SHP77 (cell line): ENCODE data around the gene PIK3CG.
"Not testable (repeated sequence)": the region's sequence is repeated elsewhere in the genome, so short reads cannot be mapped to it uniquely, and the experiment has no call there.

Source experiments
- DNase-seq, 2 experiments: peaks; one replicate each; lab custom pipeline; 2025; lab: John Stamatoyannopoulos, UW

The PIK3CG gene

GRCh38 chr7:106887421-106887820 lies 22.3 kb downstream of the PIK3CG start:
- no peak for DNase-seq

GRCh38 chr7:106888204-106888603 lies 23.1 kb downstream of the PIK3CG start:
- DNase-seq = no peak

GRCh38 chr7:106890952-106891351 lies 25.9 kb downstream of the PIK3CG start:
- DNase-seq = no peak

GRCh38 chr7:106891548-106892410 lies 26.7 kb downstream of the PIK3CG start:
- no peak for DNase-seq

GRCh38 chr7:106893591-106893990 lies 28.5 kb downstream of the PIK3CG start:
- DNase-seq = no peak

GRCh38 chr7:106895246-106895864 lies 30.3 kb downstream of the PIK3CG start:
- DNase-seq = no peak

GRCh38 chr7:106896231-106896630 lies 31.1 kb downstream of the PIK3CG start:
- DNase-seq = no peak

- not testable (repeated sequence) for DNase-seq
These were observed 32.5 kb downstream of the PIK3CG start for GRCh38 chr7:106897553-106897952.

- not testable (repeated sequence) for DNase-seq
These were observed 33.9 kb downstream of the PIK3CG start for GRCh38 chr7:106898967-106899366.

- no peak for DNase-seq
These were observed 36.9 kb downstream of the PIK3CG start for GRCh38 chr7:106901828-106902441.

- no peak for DNase-seq
These were observed 40.7 kb downstream of the PIK3CG start for GRCh38 chr7:106905734-106906133.

GRCh38 chr7:106911959-106912358 lies 46.9 kb downstream of the PIK3CG start:
- no peak for DNase-seq

- no peak for DNase-seq
These were observed 49.0 kb downstream of the PIK3CG start for GRCh38 chr7:106914018-106914607.

- DNase-seq = no peak
These were observed 50.3 kb downstream of the PIK3CG start for GRCh38 chr7:106915407-106915806.

- no peak for DNase-seq
These were observed 50.8 kb downstream of the PIK3CG start for GRCh38 chr7:106915873-106916272.

GRCh38 chr7:106916679-106917078 lies 51.6 kb downstream of the PIK3CG start:
- DNase-seq = no peak

- DNase-seq = no peak
These were observed 53.9 kb downstream of the PIK3CG start for GRCh38 chr7:106918991-106919390.

- not testable (repeated sequence) for DNase-seq
These were observed 59.4 kb downstream of the PIK3CG start for GRCh38 chr7:106924468-106924867.

- no peak for DNase-seq
These were observed 61.8 kb downstream of the PIK3CG start for GRCh38 chr7:106926892-106927291.

GRCh38 chr7:106927536-106927935 lies 62.5 kb downstream of the PIK3CG start:
- no peak for DNase-seq

GRCh38 chr7:106929616-106930015 lies 64.5 kb downstream of the PIK3CG start:
- DNase-seq = not testable (repeated sequence)

- no peak for DNase-seq
These were observed 71.2 kb downstream of the PIK3CG start for GRCh38 chr7:106936236-106936635.

- DNase-seq = not testable (repeated sequence)
These were observed 73.0 kb downstream of the PIK3CG start for GRCh38 chr7:106938122-106938521.
